ENCODE measurements around the gene GIMAP8. TPM values are rescaled to one million over a fixed set of nuclear protein-coding genes. Genes with fewer than 3 reads are reported as not detected.

GIMAP8 gene
- total and polyA plus RNA-seq, 7 donors, result 4.4 to 11.9 (median 6.3) TPM

- Histone ChIP-seq H3K27ac (no peak overlapping the region), H3K27me3 (ENCODE audit: insufficient read depth in 3 of 3, low read length in 2 of 3) (no peaks in the 10 kb centered on the region), H3K9me3 (no peaks in the 10 kb centered on the region), H3K4me3 (peak overlapping the region; percentile 6), H3K36me3 (ENCODE audit: insufficient read depth in 1 of 2, low read depth in 1 of 2) (no peaks in the 10 kb centered on the region), H3K4me1 (no peaks in the 10 kb centered on the region)
- intact Hi-C loops (cut with DNase I), result loop anchor here in 1 of 2 donors (2.0 to 10.0 kb wide), 2 partner anchors 64 to 136 kb away; no protein-coding TSS in a partner anchor
- DNase-seq (peak; percentile 77 to 88), ATAC-seq (peak; percentile 91 to 100 (median 96))
- TF ChIP-seq CTCF (IDR thresholded peaks at IDR 0.05), result peak; percentile 86
- WGBS, 3 donors, result 18 to 20% (median 19%) methylated on average over 27 of the region's 27 CpGs
Observed at GRCh38 chr7:150420987-150421674, 29.3 kb upstream of the GIMAP8 start.

GRCh38 chr7:150421831-150422230, 28.6 kb upstream of the GIMAP8 start:
- no peak overlapping the region for H3K27ac ChIP-seq
- H3K4me3 ChIP-seq, result no peak overlapping the region
- no peaks in the 10 kb centered on the region for H3K9me3 ChIP-seq
- no peak for ATAC-seq
- intact Hi-C loops (cut with DNase I), result loop anchor here in 1 of 2 donors (2.0 to 10.0 kb wide), 2 partner anchors 65 to 137 kb away; no protein-coding TSS in a partner anchor
- no peaks in the 10 kb centered on the region for H3K36me3 ChIP-seq (ENCODE audit: insufficient read depth in 1 of 2, low read depth in 1 of 2)
- no peak for DNase-seq
- no peaks in the 10 kb centered on the region for H3K27me3 ChIP-seq (ENCODE audit: insufficient read depth in 3 of 3, low read length in 2 of 3)
- TF ChIP-seq CTCF (IDR thresholded peaks at IDR 0.05), result no peak
- no peaks in the 10 kb centered on the region for H3K4me1 ChIP-seq
- 80 to 84% (median 82%) methylated on average over 17 of the region's 17 CpGs for WGBS, 3 donors

- Histone ChIP-seq H3K36me3 (ENCODE audit: insufficient read depth in 1 of 2, low read depth in 1 of 2) (no peaks in the 10 kb centered on the region), H3K4me3 (no peak overlapping the region), H3K9me3 (no peaks in the 10 kb centered on the region), H3K27me3 (ENCODE audit: insufficient read depth in 3 of 3, low read length in 2 of 3) (peaks cover 0 to 5% (median 0%) of the 10 kb centered on the region in 3 donors), H3K27ac (no peak overlapping the region), H3K4me1 (no peaks in the 10 kb centered on the region)
- ATAC-seq (no peak), DNase-seq (no peak)
- TF ChIP-seq CTCF (IDR thresholded peaks at IDR 0.05), result no peak
- intact Hi-C loops (cut with DNase I), result loop anchor here in 1 of 2 donors (10.0 kb wide), 1 partner anchor 141 kb away; no protein-coding TSS in a partner anchor
- 54 to 63% (median 62%) methylated on average over 4 of the region's 4 CpGs for WGBS, 3 donors
Observed at GRCh38 chr7:150425670-150426069, 24.8 kb upstream of the GIMAP8 start.

GRCh38 chr7:150428671-150429451, 21.6 kb upstream of the GIMAP8 start:
- no peak overlapping the region for H3K4me3 ChIP-seq
- intact Hi-C loops (cut with DNase I), result loop anchor here in 1 of 2 donors (10.0 kb wide), 1 partner anchor 144 kb away; no protein-coding TSS in a partner anchor
- peaks cover 0 to 6% (median 0%) of the 10 kb centered on the region in 3 donors for H3K27me3 ChIP-seq (ENCODE audit: insufficient read depth in 3 of 3, low read length in 2 of 3)
- H3K9me3 ChIP-seq, result no peaks in the 10 kb centered on the region
- ATAC-seq, result peak in 2 of 4 donors; percentile 25 to 39
- H3K4me1 ChIP-seq, result no peaks in the 10 kb centered on the region
- H3K27ac ChIP-seq, result no peak overlapping the region
- no peak for TF ChIP-seq CTCF (IDR thresholded peaks at IDR 0.05)
- no peak for DNase-seq
- 24 to 33% (median 29%) methylated on average over 11 of the region's 11 CpGs for WGBS, 3 donors
- no peaks in the 10 kb centered on the region for H3K36me3 ChIP-seq (ENCODE audit: insufficient read depth in 1 of 2, low read depth in 1 of 2)
